GM21381 (cell line): ENCODE results near the gene MAFG.
A peak's percentile ranks its signal among the peaks of the same experiment; 100 is the strongest.

Experiments used
- ATAC-seq: cut with Tn5 transposase; IDR thresholded peaks from one replicate; pipeline ENCODE4 v1.9.1; 2021; ENCODE audit warnings: mild to moderate bottlenecking, moderate library complexity; ENCODE audit not compliant: unreplicated experiment

The MAFG gene

GRCh38 chr17:81899514-81900166, 27.9 kb downstream of the MAFG start:
- no peak for ATAC-seq

DNA sequence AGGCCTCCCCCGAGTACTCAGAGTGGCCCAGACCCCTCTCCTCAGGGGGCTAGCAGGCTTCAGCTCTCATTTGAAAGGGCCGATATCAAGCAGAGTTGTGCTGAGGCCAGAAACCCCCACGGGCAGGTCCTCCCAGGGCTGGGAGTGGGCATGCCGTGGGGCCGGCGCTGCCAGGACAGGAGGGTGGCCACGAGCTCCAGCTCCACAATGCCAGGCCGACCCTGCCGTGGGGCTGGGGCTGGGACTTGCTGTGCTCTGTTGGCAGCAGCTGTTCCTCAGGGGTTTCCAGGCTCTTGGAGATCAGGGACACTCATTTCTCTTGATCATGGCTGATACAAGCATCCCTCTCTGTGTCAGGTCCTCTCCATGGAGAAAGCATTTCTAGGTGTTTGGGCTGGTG, 28.6 kb downstream of the MAFG start:
- no peak for ATAC-seq

DNA sequence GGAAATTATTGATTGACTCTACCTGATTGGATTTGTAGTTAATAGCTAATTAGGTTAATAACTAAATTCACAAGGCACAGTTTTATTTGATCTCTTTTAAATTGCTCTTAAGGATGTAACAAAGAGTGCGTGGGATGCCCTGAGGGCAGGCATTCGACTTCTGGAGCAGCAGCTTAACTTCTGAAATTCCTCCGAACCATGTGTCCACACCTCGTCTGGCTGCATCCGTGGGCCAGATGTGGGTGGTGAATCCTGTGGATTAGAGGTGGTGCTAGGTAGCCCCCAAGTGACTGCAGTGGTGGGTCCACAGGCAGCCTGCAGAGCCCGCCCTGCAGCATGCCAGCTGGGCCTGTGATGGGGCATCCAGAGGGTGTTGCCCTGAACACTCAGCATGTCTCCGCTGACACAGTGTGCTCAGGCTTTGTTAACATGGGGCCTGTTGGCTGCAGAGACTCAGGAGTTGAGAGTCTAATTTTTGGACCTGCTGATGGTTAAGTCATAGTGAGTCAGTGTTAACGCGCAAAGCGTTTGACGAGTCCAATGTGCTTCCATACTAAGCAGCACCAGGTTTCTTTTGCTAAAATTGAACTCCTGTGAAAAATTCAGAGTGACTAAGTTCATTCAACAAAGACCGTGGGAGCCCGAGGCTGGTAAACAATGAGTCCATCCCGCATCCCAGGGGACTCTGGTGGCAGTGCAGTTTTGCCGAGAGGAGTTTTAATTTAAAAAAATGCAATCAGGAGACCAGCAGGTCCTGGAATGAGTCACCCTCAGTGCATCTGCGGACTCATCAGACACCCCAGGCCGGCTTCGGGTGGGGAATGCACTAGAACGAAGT, 29.3 kb downstream of the MAFG start:
- no peak for ATAC-seq

GRCh38 chr17:81895400-81895799, 32.1 kb downstream of the MAFG start:
- ATAC-seq, result no peak

DNA sequence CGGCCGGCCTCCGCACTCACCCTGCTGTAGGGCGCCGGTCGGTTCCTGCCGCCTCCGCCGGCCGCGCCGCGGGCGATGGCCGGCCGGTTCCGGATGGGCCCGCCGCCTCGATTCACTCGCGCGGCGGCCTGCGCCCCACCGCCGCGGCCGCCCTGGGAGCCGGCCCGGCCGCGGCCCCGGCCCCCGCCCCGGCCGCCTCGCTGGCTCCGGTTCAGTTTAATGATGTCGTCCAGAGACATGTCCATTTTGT, 36.3 kb downstream of the MAFG start:
- ATAC-seq, result no peak

DNA sequence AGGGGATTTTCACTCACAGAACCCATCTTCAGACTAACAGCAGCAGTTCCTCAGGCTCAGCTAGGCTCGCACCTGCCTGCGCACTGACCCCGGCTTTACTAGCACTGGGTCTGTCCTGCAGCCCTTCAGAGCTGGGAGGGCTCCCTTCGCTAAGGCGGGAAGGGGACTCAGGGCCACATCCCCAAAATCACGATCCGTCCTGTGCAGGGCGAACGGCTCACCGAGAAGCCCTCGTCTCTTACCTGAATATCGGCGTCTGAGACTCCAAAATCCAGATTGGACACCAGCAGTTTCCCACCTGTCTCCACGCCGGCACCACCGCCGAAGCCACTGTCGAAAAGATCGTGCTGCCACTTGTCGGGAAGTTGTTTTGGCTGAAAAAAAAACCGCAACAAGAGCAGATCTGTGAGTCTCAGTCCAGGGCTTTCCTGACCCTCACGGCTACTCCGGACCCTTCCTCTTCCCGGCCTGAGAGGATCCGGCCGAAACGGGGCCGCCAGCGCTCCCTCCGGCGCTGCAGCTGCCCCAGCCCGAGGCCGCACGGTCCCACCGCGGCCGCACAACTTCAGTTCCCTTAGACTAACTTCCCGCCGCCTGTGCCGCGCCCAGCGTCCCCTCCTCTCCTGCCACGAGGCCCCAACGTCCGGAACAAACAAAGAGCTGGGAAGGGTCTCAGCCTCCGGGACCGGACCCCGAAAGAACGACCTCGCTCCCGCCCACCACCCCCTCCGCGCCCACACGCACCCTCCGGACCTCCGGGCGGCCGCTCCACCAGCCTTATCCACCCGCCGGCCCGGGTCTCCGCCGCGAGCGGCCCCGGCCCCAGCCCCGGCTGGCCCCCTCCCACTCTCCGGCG, 36.9 kb downstream of the MAFG start:
- peak; percentile 28 for ATAC-seq

DNA sequence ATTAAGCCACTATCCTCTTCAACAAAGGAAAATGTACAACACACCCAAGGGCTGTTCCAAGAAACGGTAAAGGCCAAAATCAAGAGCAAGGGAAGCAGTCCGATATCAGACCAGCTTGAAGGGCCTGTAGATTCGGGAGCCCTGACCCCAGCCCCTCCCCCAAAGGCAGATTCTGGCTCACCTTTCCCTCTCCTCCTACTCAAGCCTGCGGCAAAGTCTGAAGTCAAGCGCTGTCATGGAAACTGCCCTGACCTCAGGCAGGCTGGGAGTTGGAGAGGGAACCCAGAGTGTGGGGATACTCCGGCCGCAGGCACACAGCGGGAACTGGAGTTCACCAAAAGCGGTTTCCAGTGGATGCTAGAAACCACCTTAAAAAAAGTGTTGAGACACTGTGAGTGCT, 37.9 kb downstream of the MAFG start:
- ATAC-seq, result no peak

- ATAC-seq, result no peak
Observed at GRCh38 chr17:81888988-81889595, 38.4 kb downstream of the MAFG start.

- ATAC-seq, result no peak
Observed at GRCh38 chr17:81888105-81888987, 39.2 kb downstream of the MAFG start.

DNA sequence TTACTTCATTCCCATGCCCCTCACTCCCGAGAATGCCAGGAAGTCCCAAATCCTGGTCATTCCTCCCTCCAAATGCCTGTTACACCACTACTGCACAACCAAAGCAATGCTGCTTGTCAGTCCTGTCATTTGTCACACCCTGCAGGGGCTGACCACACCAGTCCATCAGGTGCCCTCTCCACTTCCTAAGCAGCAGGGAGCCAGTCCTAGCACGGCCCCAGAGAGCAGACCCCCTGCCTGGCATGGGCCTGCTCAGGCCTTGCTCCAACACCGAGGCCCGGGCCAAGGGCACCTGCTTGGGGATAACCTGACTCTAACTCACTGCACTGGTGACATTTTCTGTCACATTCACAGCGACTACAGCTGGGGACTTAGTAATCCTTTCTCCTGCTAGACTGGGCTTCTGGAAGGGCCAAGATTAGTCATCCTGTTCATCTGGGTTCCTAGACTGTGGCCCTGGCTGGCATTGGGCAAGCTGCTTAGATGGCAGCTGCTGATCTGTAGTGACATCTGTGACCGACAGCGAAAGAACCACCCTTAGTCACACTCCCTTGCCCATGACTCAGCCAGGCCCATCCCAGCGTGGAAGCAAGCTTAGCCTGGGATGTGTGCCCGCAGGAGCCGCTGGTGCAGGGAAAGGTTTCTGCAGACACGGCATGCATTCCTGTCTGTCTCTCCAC, 41.5 kb downstream of the MAFG start:
- ATAC-seq, result no peak

- no peak for ATAC-seq
Observed at GRCh38 chr17:81885454-81885853, 42.1 kb downstream of the MAFG start.

DNA sequence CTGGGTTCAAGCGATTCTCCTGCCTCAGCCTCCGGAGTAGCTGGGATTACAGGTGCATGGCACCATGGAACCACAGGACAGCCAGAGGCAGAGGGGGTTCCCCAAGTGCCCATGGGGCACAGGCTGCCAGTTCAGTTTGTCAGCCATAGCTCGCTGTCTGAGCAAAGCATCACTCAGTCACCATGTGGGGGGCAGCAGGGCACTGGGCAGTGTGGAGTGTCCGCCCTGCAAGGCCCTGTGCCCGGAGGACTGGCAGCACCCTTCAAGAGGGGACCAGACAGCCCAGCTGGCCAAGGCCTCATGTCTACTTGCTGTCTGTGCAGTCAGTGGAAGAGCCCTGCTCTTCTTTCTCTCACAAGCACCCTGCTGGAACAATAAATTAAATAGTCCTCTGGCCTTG, 42.6 kb downstream of the MAFG start:
- no peak for ATAC-seq

- no peak for ATAC-seq
Observed at GRCh38 chr17:81884520-81884919, 43.0 kb downstream of the MAFG start.

DNA sequence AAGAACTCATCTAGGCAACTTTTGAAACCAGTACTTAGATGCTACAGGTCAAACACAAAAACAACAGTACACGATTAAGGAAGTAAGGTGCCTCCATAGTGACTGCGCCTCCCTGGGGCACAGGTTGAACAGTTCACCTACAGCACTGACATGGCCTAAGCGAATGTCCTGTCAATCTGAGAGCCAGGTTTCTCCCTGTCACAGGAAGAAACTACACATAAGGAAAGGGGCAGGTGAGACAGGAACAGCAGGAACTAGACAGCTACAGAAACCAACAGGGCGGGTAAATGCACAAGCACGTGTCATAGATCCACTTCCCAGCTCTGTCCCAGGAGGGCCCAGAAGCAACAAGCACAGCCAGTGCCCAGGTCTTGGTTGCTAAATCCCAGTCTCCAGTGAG, 48.4 kb downstream of the MAFG start:
- no peak for ATAC-seq

GRCh38 chr17:81878294-81878693, 49.2 kb downstream of the MAFG start:
- no peak for ATAC-seq

GRCh38 chr17:81877569-81877968, 50.0 kb downstream of the MAFG start:
- no peak for ATAC-seq

DNA sequence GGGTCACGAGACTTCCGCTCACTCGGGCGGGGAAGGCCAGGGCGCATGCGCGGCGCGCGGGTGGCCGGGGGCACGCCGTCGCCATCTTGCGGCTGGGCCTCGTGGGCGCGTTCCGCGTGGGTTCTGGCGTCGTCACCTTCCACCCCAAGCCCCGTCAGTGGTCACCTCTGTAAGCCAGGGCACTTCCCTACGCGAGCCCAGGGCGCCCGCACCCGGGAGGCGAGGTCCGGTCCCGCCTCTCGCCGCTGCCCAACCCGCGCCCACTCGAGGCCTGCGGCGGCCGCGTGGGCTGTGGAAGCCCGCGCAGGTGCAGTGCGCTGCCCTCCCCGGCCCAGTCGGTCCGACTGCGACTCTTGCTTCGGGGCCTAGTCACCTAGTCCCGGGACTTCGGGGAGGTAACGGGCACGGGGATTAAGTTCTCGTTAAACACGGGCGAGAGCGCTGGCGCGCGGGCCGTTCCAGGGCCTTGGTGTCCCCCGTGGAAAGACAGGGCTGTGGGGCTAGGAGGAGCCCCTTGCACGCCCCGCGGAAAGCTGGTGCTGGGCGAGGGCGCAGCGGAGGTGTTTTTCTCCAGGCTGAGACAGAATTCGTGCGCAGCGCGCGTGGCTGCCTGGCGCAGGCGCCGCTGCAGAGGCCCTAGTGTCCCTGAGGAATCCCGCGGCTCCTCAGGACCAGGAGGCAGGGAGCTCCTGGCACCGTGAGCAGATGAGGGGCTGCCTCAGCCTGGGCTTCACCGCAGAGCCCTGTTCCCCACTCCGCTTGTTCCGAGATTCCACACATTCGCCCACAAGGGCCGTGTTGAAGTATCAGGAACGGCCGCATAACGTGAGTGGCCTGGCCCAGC, 55.9 kb downstream of the MAFG start:
- peak; percentile 50 for ATAC-seq

DNA sequence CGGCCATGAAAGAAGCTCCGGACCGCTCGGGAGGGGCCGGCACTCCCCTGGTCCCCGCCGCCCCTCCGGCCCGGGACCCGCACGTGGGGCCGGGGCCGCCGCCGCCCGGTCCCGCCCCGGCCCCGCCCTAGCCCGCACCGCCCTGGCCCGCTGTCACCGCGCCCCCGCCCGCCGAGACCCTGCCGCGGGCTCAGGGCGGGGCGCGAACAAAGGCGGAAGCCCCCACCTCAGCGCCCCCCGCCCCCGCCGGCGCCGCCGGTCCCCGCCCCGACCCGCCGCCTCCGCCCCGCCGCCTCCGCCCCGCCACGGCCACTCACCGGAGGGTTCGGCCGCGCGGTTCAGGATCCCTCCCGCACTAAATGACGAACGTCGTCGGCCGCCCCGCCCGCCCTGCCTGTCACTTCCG, 56.6 kb downstream of the MAFG start, which contains the start of gene ARHGDIA:
ARHGDIA (minus strand) TSS at position 357 of the 406 bp plus-strand sequence. CDS start 1,407 bp downstream, outside the sequence.
- ATAC-seq, result peak; percentile 11
